Thymus (tissue), 14 donors: ENCODE measurements around the gene C1QTNF9. TPM values are rescaled to one million over a fixed set of nuclear protein-coding genes. Genes with fewer than 3 reads are reported as not detected.
A peak's percentile ranks its signal among the peaks of the same experiment; 100 is the strongest.
"Not testable (repeated sequence)": the region's sequence is repeated elsewhere in the genome, so short reads cannot be mapped to it uniquely, and the experiment has no call there.

Experiments
- DNase-seq, 9 donors: peaks; one replicate each; pipeline ENCODE4 v3.0.0-alpha.2; 2013; ENCODE audit warnings: low spot score in 9 of 9, low read depth in 6 of 9, missing footprints in 1 of 9
- H3K27ac ChIP-seq, 2 donors: one replicate each; pipeline ENCODE4 v1.5.1; 2013; ENCODE audit warnings: control low read depth in 1 of 2, low read depth in 1 of 2, low read length in 1 of 2, mild to moderate bottlenecking in 1 of 2, moderate library complexity in 1 of 2
- H3K27me3 ChIP-seq, 2 donors: one replicate each; pipeline ENCODE4 v1.5.1; 2013; ENCODE audit warnings: low read length in 1 of 2; ENCODE audit not compliant: control insufficient read depth in 2 of 2, insufficient read depth in 1 of 2
- H3K36me3 ChIP-seq, 2 donors: one replicate each; pipeline ENCODE4 v1.5.1; 2013; ENCODE audit warnings: low read length in 1 of 2, mild to moderate bottlenecking in 1 of 2, moderate library complexity in 1 of 2; ENCODE audit not compliant: control insufficient read depth in 2 of 2, insufficient read depth in 2 of 2
- H3K4me1 ChIP-seq, 2 donors: one replicate each; pipeline ENCODE4 v1.5.1; 2013; ENCODE audit warnings: low read length in 2 of 2; ENCODE audit not compliant: control insufficient read depth in 2 of 2, insufficient read depth in 2 of 2
- H3K4me3 ChIP-seq, 2 donors: one replicate each; pipeline ENCODE4 v1.5.1; 2013; ENCODE audit warnings: low read length in 2 of 2, control low read depth in 1 of 2, mild to moderate bottlenecking in 1 of 2
- H3K9me3 ChIP-seq, 2 donors: one replicate each; pipeline ENCODE4 v1.5.1; 2013; ENCODE audit warnings: low read length in 1 of 2, mild to moderate bottlenecking in 1 of 2; ENCODE audit not compliant: control insufficient read depth in 2 of 2, insufficient read depth in 1 of 2
- WGBS: extraction: QIAGEN DNeasy Blood & Tissue Kit; methylation state at CpG from one replicate; pipeline ENCODE4 v1.1.7; 2013; 5-methylcytosine and 5-hydroxymethylcytosine counted together
- long read RNA-seq, 10 donors: transcript quantifications; one replicate each; lab custom pipeline, GENCODE V29; 2026
- polyA plus RNA-seq: library from polyadenylated mRNA; stranded (reverse); fragments of 200-250 nt; gene quantifications from one replicate; pipeline ENCODE4 v1.2.3, GENCODE V29; 2013
- total RNA-seq: library from RNA; stranded (reverse); fragments of 120-200 nt; gene quantifications from one replicate; pipeline ENCODE4 v1.2.4, GENCODE V29; 2013
- donor health status: healthy.

C1QTNF9 gene
- total RNA-seq (0.38 TPM), polyA plus RNA-seq (0.30 TPM)
- long read RNA-seq, donor 1 = 0 reads
- long read RNA-seq, donor 2 = 0 reads
- long read RNA-seq, donor 3 = 0 reads
- long read RNA-seq, donor 4 = 0 reads
- long read RNA-seq, donor 5 = 0 reads
- long read RNA-seq, donor 6 = 0 reads
- long read RNA-seq, donor 7 = 0 reads
- long read RNA-seq, donor 8 = 0 reads
- long read RNA-seq, donor 9 = 0 reads
- long read RNA-seq, donor 10 = 0 reads

DNA sequence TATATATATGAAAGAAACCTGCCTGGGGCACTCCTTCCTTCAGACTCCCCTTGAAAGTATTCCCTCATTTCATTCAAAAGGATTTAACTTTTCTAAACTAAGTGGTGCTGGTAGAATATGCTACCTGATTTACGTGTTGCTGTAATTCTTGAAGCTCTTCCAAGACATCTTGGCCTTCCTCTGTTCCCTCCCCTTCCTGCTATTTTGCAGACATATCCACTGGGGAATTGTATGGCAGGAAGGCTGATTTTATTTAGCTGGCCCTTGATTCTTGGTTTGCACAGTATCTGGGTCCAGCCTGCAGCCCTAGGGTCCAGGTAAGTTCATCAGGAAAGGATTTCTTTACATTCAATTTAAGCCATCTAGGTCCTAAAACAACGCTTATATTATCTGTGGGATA, at the start of gene C1QTNF9:
TSS of gene C1QTNF9 (plus strand) at position 281 of the 400 bp plus-strand sequence. CDS start 6,424 bp downstream, outside the sequence.
- not testable (repeated sequence) for H3K27ac ChIP-seq, H3K4me3 ChIP-seq, H3K9me3 ChIP-seq, DNase-seq, H3K27me3 ChIP-seq, H3K4me1 ChIP-seq, H3K36me3 ChIP-seq
- WGBS = 98% methylated on average over 2 of the region's 2 CpGs

- Histone ChIP-seq H3K4me3 (no peak overlapping the region), H3K4me1 (peaks cover 6 to 32% of the 10 kb centered on the region in 2 donors), H3K36me3 (no peaks in the 10 kb centered on the region), H3K9me3 (no peaks in the 10 kb centered on the region), H3K27me3 (no peaks in the 10 kb centered on the region), H3K27ac (no peak overlapping the region)
- DNase-seq = peak in 1 of 9 donors; percentile 51
- WGBS = 82% methylated on average over 3 of the region's 3 CpGs
Measured at GRCh38 chr13:24261566-24261965, 47.8 kb upstream of the C1QTNF9 start.

GRCh38 chr13:24263632-24264031, 45.7 kb upstream of the C1QTNF9 start:
- 78% methylated on average over 4 of the region's 4 CpGs for WGBS
- Histone ChIP-seq H3K27ac (peak overlapping the region; percentile 33 to 54), H3K9me3 (no peaks in the 10 kb centered on the region), H3K4me3 (no peak overlapping the region), H3K27me3 (no peaks in the 10 kb centered on the region), H3K36me3 (no peaks in the 10 kb centered on the region), H3K4me1 (peaks cover 10 to 44% of the 10 kb centered on the region in 2 donors)
- no peak for DNase-seq

DNA sequence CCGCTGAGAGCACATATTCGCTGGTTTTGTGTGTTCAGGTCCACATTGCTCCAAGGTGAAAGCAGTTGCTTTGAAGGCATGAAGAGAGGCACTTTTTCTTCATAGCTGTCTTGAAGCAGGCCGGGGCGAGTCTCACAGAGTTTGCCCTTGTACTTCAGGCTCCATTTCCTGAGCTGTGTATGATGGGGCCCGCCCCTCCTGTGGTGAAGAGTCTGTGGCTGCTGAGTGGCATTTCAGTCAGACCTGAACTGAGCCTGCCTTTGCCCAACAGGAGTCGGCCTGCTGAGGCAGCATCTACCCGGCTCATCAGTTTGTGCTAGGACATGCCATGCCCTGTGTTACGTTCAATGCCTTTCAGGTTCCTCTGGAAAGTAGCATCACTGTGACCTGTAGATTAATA, 44.4 kb upstream of the C1QTNF9 start:
- Histone ChIP-seq H3K4me1 (peaks cover 10 to 44% of the 10 kb centered on the region in 2 donors), H3K27me3 (no peaks in the 10 kb centered on the region), H3K9me3 (no peaks in the 10 kb centered on the region), H3K36me3 (no peaks in the 10 kb centered on the region), H3K4me3 (no peak overlapping the region), H3K27ac (peak overlapping the region; percentile 92 to 93)
- peak in 7 of 9 donors; percentile 42 to 90 (median 71) for DNase-seq
- WGBS = 18% methylated on average over 8 of the region's 8 CpGs

DNA sequence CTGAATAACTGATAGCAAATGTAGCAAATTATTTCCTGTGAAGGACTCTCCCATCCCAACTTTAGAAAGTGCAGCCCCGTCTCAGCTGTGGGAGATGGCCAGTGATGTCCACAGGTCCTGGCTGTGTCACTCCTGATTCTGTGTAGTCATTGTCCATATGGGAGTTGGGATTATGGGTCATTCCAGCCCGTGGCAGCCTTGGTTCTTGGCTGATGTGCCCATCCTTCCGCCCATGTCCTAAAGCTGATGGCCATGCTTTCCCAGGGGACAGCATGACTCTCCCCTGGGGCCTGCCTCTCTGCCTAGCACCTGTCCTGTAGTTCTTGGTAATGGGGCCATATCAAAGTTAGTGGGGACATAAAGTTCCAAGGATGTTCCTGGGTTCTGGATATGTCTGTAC, 43.9 kb upstream of the C1QTNF9 start:
- Histone ChIP-seq H3K4me1 (peaks cover 10 to 46% of the 10 kb centered on the region in 2 donors), H3K27ac (peak overlapping the region; percentile 75 to 92), H3K4me3 (no peak overlapping the region), H3K27me3 (no peaks in the 10 kb centered on the region), H3K36me3 (no peaks in the 10 kb centered on the region), H3K9me3 (no peaks in the 10 kb centered on the region)
- 94% methylated on average over 3 of the region's 3 CpGs for WGBS
- no peak for DNase-seq

DNA sequence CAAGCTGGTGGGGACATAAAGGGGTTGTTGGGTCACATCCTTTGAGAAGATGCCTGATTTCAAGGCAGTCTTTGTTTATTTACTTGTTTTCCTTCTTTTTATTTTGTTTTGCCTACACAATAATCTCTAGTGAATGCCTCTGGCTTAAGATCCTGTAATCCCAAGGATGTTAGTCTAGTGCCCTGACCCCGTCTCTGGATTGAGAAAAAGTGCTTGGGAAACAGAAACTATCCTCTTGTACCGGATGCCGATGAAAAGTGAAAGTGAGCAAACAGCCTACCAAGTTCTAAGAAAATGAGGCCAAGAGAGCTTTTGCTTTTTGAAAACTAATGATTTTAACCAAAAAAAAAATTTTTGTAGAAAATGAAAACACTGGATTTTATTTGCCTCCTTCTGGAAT, 42.1 kb upstream of the C1QTNF9 start:
- peaks cover 0 to 5% of the 10 kb centered on the region in 2 donors for H3K9me3 ChIP-seq
- 4% methylated on average over 3 of the region's 3 CpGs for WGBS
- H3K4me3 ChIP-seq = peak overlapping the region; percentile 28 to 44
- no peaks in the 10 kb centered on the region for H3K27me3 ChIP-seq
- DNase-seq = peak in 5 of 9 donors; percentile 50 to 87 (median 62)
- peak overlapping the region; percentile 87 to 91 for H3K27ac ChIP-seq
- no peaks in the 10 kb centered on the region for H3K36me3 ChIP-seq
- H3K4me1 ChIP-seq = peaks cover 15 to 53% of the 10 kb centered on the region in 2 donors

GRCh38 chr13:24267801-24268200, 41.6 kb upstream of the C1QTNF9 start:
- peak overlapping the region; percentile 28 to 44 for H3K4me3 ChIP-seq
- H3K36me3 ChIP-seq = no peaks in the 10 kb centered on the region
- H3K4me1 ChIP-seq = peaks cover 20 to 58% of the 10 kb centered on the region in 2 donors
- no peaks in the 10 kb centered on the region for H3K27me3 ChIP-seq
- DNase-seq = no peak
- peaks cover 0 to 5% of the 10 kb centered on the region in 2 donors for H3K9me3 ChIP-seq
- WGBS = 100% methylated on average over 2 of the region's 2 CpGs
- H3K27ac ChIP-seq = peak overlapping the region; percentile 75 to 91

GRCh38 chr13:24269821-24270220, 39.6 kb upstream of the C1QTNF9 start:
- Histone ChIP-seq H3K36me3 (no peaks in the 10 kb centered on the region), H3K4me1 (peaks cover 32 to 59% of the 10 kb centered on the region in 2 donors), H3K4me3 (no peak overlapping the region), H3K9me3 (peaks cover 0 to 5% of the 10 kb centered on the region in 2 donors), H3K27me3 (no peaks in the 10 kb centered on the region), H3K27ac (peak overlapping the region; percentile 20 to 92)
- no peak for DNase-seq
- WGBS = 92% methylated on average over 4 of the region's 4 CpGs

GRCh38 chr13:24270639-24271141, 38.7 kb upstream of the C1QTNF9 start:
- Histone ChIP-seq H3K4me3 (peak overlapping the region; percentile 56 to 61), H3K4me1 (peaks cover 26 to 58% of the 10 kb centered on the region in 2 donors), H3K9me3 (peaks cover 0 to 5% of the 10 kb centered on the region in 2 donors), H3K36me3 (no peaks in the 10 kb centered on the region), H3K27me3 (no peaks in the 10 kb centered on the region), H3K27ac (peak overlapping the region; percentile 92 to 98)
- 0% methylated on average over 10 of the region's 10 CpGs for WGBS
- DNase-seq = peak in 8 of 9 donors; percentile 55 to 88 (median 72)
